Stimulated activated CD4-positive, alpha-beta T cell treated with anti-CD3 and anti-CD28 coated beads, Interleukin-12 subunit alpha, Interleukin-12 subunit beta, amount 100 ng/mL, for 48 hours (primary cell): ENCODE measurements around the gene ALDH1A2.
A peak's percentile ranks its signal among the peaks of the same experiment; 100 is the strongest.
"Not testable (repeated sequence)": the region's sequence is repeated elsewhere in the genome, so short reads cannot be mapped to it uniquely, and the experiment has no call there.

Experiments used
- DNase-seq, 3 donors: peaks; one replicate each; pipeline ENCODE4 v3.0.0-alpha.2; 2020; ENCODE audit warnings: low read depth in 2 of 3, low spot score in 1 of 3

ALDH1A2 gene

DNA sequence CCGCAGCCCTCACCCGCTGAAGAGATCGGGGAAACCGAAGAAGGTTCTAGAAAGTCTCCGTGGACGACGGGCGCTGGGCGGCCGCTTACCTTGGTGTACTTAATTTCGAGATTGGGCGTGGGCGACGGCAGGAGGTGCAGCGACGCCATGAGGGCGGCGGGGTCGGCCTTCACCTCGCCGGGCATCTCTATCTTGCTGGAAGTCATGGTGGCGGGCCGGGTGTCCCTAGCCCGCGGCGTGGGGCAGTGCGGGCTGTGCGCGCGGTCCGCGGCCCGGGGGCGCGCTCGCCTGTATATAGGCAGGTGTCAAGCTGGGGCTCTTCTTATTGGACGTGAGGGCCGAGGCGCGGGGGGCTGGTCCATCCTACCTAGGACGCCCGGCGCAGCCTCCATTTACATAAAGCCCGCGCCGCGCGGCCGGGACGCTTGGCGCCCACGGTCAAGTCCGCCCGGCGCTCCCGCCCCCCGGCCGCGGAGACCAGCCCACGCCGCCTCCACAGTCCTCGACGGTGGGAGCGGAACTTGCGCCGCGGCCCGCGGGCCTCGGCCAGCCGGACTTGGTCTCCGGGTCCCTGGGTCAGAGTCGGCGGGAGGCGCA, at the start of gene ALDH1A2:
Gene ALDH1A2 (minus strand): TSS at position 267 of the 597 bp plus-strand sequence. CDS start 61 bp downstream, at position 206.
- no peak for DNase-seq

- no peak for DNase-seq
Observed at GRCh38 chr15:58114812-58115211, 49.3 kb upstream of the ALDH1A2 start.

DNA sequence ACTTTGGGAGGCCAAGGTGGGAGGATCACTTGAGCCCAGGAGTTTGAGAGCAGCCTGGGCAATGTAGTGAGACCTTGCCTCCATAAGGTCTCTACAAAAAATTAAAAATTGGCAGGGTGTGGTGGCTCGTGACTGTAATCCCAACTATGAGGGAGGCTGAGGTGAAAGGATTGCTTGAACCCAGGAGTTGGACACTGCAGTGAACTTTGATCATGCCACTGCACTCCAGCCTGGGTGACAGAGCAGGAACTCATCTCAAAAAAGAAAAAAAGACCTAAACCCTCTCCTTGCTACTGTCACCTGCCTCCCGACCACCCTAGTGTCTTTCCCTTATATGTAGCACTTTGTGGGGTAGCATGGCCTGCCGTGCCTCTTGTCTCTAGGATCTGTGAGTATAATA, 48.9 kb upstream of the ALDH1A2 start:
- DNase-seq = no peak

GRCh38 chr15:58113358-58113757, 47.8 kb upstream of the ALDH1A2 start:
- not testable (repeated sequence) for DNase-seq

- DNase-seq = no peak
Observed at GRCh38 chr15:58111718-58112104, 46.2 kb upstream of the ALDH1A2 start.

DNA sequence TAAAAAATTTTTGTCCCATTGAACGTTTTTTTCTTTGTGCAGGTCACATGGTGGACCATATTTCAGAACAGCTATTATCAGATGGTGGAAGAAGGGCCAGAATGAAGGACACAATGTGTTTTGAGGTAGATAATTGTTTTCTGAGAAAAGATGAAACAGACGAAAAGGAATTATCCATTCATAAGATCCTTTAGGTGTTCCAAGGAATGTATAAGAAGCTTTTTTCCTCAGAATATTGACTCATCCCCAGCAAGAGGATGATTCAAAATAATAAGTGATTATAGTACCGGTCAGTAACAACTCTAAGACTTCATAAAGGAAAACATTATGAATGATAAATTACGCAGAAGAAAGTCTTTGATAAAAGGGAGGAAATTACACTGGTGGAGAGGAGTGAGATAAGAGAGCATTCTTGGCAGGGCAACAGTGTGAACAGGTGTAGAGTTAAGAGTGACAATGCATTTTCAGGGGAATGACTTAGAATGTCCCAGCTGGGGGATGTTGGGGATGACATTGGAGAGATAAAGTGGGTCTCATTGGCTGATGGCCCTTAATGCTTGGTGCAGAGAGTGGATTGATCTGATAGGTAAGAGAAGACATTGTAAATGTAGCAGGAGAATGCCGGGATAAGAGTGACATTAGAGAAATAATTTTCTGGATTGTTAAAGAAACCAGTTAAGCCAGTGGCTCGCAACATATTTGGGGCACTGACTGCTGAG, 45.6 kb upstream of the ALDH1A2 start:
- DNase-seq = no peak

- no peak for DNase-seq
Observed at GRCh38 chr15:58109419-58109818, 43.9 kb upstream of the ALDH1A2 start.

DNA sequence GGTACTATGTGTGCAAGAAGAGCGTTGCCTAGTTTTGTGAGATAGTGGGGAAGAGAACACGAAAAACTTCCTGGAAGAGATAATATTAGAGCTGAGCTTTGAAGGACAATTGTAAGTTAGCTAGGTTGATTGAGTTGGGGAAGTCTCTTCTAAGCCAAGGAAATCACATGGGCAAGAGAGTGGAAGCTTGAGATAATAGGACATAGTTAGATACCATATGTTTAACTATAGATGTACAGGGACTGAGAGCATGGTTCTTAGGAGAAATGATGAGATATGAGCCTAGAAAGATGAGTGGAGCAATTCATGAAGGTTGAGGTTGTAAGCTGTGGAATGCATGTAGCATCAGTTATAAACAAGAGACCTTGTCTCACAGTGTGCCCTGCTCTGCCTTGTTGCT, 42.6 kb upstream of the ALDH1A2 start:
- DNase-seq = no peak

DNA sequence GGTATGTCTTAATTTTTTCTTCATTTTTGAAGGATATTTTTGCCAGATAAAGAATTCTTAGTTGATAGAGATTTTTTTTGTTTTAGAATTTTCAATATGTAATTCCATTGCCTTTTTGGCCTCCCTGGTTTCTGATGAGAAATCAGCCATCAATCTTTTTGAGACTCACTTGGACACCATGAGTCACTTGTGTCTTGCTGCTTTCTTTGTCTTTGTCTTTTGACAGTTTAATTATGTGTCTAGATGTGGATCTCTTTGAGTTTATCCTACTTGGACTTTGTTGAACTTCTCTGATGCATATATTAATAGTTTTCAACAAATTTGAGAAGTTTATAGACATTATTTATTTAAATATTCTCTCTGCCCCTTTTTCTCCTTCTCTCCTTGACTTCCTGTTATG, 38.0 kb upstream of the ALDH1A2 start:
- DNase-seq = no peak

GRCh38 chr15:58096529-58097084, 31.1 kb upstream of the ALDH1A2 start:
- no peak for DNase-seq

GRCh38 chr15:58095415-58095814, 29.9 kb upstream of the ALDH1A2 start:
- no peak for DNase-seq

DNA sequence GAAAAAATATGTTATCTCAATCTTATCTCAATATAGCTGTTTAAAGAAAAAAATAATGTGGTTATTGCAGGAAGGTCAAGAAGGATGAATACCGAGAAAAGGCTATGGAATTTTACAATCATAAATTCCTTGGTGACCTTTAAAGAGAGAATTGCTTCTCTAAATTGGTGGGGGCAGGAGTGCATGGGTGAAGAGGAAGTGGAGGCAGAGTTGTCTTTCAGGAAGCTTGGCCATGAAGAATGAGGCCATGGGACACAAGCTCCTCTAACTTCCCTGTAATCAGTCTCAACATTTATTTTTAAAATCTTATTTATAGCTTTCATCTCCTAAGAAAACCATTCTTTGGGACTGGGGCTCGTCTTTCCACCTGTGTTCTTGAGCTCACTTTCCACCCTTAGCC, 22.4 kb upstream of the ALDH1A2 start:
- DNase-seq = no peak

DNA sequence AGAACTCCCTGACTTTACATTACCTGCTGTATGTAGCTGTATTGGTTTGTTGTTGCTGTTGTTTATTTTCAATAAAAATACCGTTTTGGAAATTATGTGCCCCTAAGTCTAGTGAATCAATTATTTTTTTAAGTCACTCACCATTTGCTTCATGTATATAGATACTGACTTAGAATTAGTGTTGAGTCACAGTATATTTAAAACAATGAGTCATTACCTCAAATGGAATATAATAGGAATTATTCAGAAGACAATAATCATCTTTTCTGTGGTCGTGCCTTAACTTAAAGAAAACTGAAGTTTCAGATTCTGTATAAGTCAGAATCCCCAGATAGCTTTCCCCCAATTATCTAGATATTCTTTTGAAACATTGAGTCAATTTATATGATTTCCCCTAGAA, 21.0 kb upstream of the ALDH1A2 start:
- DNase-seq = no peak

DNA sequence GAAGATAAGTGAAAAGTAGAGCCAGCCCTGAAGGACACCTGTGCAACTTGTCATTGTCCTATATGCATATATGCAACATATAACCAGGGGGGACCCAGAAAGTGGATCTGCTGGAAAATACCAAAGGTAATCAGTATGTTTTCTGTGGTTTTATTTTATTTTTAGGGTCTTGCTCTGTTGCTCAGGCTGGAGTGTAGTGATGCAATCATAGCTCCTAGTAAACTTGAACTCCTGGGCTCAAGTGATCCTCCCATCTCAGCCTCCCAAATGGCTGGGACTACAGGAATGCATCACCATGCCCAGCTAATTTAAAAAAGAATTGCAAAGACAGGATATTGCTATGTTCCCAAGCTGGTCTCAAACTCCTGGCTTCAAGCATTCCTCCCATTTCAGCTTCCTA, 18.0 kb upstream of the ALDH1A2 start:
- no peak for DNase-seq

DNA sequence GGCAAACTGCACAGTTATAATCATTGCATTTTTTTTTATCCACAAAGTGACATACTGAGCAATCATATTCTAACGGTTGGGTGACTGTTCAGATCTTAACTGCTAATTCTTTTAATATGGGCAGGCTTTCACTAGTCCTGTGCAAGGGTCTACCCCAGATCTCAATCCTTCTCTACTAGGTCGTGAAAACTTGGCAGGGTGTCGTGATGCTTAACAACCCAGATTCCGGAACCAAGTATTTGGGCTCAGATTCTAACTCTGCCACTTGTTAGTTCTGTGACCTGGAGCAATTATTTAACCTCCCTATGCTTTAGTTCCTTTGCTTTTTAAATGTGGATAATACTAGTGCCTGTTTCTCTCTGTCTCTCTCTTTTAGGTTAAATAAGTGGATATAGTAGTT, 16.4 kb upstream of the ALDH1A2 start:
- no peak for DNase-seq

- DNase-seq = no peak
Observed at GRCh38 chr15:58081456-58081855, 15.9 kb upstream of the ALDH1A2 start.

DNA sequence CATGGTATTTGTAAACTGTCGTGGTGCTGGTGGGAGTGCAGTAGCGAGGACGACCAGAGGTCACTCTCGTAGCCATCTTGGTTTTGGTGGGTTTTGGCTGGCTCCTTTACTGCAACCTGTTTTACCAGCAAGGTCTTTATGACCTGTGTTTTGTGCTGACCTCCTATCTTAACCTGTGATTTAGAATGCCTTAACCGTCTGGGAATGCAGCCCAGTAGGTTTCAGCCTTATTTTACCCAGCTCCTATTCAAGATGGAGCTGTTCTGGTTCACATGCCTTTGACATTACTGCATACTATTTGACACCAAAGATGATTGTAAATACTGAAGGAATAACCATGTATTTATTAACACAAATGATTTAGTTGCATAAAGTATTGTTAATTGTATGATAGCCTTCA, 15.4 kb upstream of the ALDH1A2 start:
- not testable (repeated sequence) for DNase-seq

- DNase-seq = no peak
Observed at GRCh38 chr15:58080398-58080797, 14.9 kb upstream of the ALDH1A2 start.

- DNase-seq = no peak
Observed at GRCh38 chr15:58078591-58078990, 13.1 kb upstream of the ALDH1A2 start.

DNA sequence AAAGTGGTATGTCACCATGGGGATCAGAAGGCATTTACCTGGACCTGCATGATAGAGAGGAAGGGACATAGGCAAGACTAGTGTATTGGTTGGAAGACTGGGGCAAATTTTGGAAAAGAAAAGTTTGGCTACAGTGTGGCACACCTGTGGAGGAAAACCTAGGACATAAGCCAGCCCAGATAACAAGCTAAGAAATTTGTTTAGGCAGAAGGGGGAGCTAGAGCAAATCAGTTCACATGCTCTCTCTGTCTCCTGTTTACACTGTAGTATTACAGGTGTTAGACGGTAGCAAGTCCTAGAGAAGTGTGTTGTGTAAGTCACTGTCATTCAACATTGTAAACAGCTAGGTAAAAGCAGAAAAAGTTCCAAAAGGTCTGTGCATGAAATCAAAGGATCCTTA, 11.9 kb upstream of the ALDH1A2 start:
- no peak for DNase-seq

DNA sequence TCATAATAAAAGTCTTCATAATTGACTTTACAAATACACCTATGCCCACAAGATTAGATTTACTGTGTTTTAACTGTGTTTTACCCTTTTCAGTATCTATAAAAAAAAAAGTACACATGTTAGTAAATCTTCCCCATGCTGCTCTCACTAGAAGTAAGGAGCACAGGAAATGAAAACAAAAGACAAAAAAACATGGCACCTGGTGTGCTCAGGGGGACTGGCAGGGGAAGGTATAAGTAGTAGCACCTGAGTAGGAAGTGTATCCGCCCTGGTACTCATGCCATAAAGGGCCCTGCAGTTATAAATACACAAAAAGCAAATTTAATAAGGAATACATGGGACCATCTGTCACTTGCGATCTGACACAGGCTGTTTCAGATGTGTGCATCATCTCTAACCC, 8.9 kb upstream of the ALDH1A2 start:
- DNase-seq = no peak

GRCh38 chr15:58070801-58071418, 5.4 kb upstream of the ALDH1A2 start:
- DNase-seq = peak; percentile 21 to 38 (median 30)
